Liver (tissue), 9 donors: ENCODE measurements around the gene NOL11. TPM values are rescaled to one million over a fixed set of nuclear protein-coding genes. Genes with fewer than 3 reads are reported as not detected.

Source experiments
- DNase-seq: peaks from one replicate; pipeline ENCODE4 v3.0.0-alpha.2; 2017; ENCODE audit warnings: low spot score
- H3K27ac ChIP-seq, 2 donors: one replicate each; pipeline ENCODE4 v1.7.0; 2013; ENCODE audit warnings: inconsistent platforms in 2 of 2, low read length in 2 of 2, control low read depth in 1 of 2, low read depth in 1 of 2, mild to moderate bottlenecking in 1 of 2
- H3K27me3 ChIP-seq, 4 donors: one replicate each; pipeline versions ENCODE4 v1.6.1 to v1.7.0; 2013; ENCODE audit warnings: low read length in 3 of 4, inconsistent platforms in 1 of 4, mild to moderate bottlenecking in 1 of 4, moderate library complexity in 1 of 4; ENCODE audit not compliant: control insufficient read depth in 4 of 4, insufficient read depth in 4 of 4
- H3K36me3 ChIP-seq, 4 donors: one replicate each; pipeline versions ENCODE4 v1.6.1 to v1.7.0; 2013; ENCODE audit warnings: low read length in 3 of 4, mild to moderate bottlenecking in 3 of 4, low read depth in 1 of 4, moderate library complexity in 1 of 4; ENCODE audit not compliant: control insufficient read depth in 4 of 4, insufficient read depth in 3 of 4
- H3K4me1 ChIP-seq, 4 donors: one replicate each; pipeline versions ENCODE4 v1.6.1 to v1.7.0; 2013; ENCODE audit warnings: low read length in 3 of 4, mild to moderate bottlenecking in 3 of 4, moderate library complexity in 1 of 4; ENCODE audit not compliant: control insufficient read depth in 4 of 4, insufficient read depth in 4 of 4
- H3K4me3 ChIP-seq, 3 donors: one replicate each; pipeline versions ENCODE4 v1.6.1 to v1.7.0; 2013; ENCODE audit warnings: low read length in 3 of 3, control low read depth in 1 of 3, low read depth in 1 of 3, mild to moderate bottlenecking in 1 of 3
- H3K9ac ChIP-seq, 2 donors: one replicate each; pipeline ENCODE4 v1.7.0; 2013; ENCODE audit warnings: low read length in 2 of 2, mild to moderate bottlenecking in 2 of 2, moderate library complexity in 2 of 2, control low read depth in 1 of 2, low read depth in 1 of 2
- H3K9me3 ChIP-seq, 4 donors: one replicate each; pipeline versions ENCODE4 v1.6.1 to v1.7.0; 2013; ENCODE audit warnings: low read length in 3 of 4; ENCODE audit not compliant: control insufficient read depth in 4 of 4
- ATF3 ChIP-seq: IDR thresholded peaks from 2 replicates; pipeline ENCODE4 v1.6.1; 2016; ENCODE audit warnings: antibody characterized with exemption
- CTCF ChIP-seq: fragments of 150-350 bp; IDR thresholded peaks from 2 replicates; pipeline ENCODE4 v1.5.1; 2017; ENCODE audit warnings: improper control_type of control experiment, low read depth, low read length; ENCODE audit not compliant: missing input control
- FOXA1 ChIP-seq: IDR thresholded peaks from 2 replicates; pipeline ENCODE4 v1.6.1; 2016; ENCODE audit warnings: antibody characterized with exemption
- FOXA2 ChIP-seq: IDR thresholded peaks from 2 replicates; pipeline ENCODE4 v1.6.1; 2016; ENCODE audit warnings: antibody characterized with exemption
- GABPA ChIP-seq, 2 donors: IDR thresholded peaks in 1 of 2; conservative IDR thresholded peaks in 1 of 2; 2 replicates each; pipeline ENCODE4 v1.6.1; 2016; ENCODE audit warnings: antibody characterized with exemption in 2 of 2, mild to moderate bottlenecking in 1 of 2, moderate library complexity in 1 of 2
- HNF4G ChIP-seq: IDR thresholded peaks from 2 replicates; pipeline ENCODE4 v1.6.1; 2016; ENCODE audit warnings: antibody characterized with exemption
- JUND ChIP-seq, 2 donors: IDR thresholded peaks; 2 replicates each; pipeline ENCODE4 v1.6.1; 2016; ENCODE audit warnings: antibody characterized with exemption in 2 of 2
- MAX ChIP-seq: IDR thresholded peaks from 2 replicates; pipeline ENCODE4 v1.6.1; 2016; ENCODE audit warnings: antibody characterized with exemption
- NR2F2 ChIP-seq: IDR thresholded peaks from 2 replicates; pipeline ENCODE4 v1.6.1; 2016; ENCODE audit warnings: antibody characterized with exemption
- REST ChIP-seq: IDR thresholded peaks from 2 replicates; pipeline ENCODE4 v1.6.1; 2016; ENCODE audit warnings: antibody characterized with exemption, mild to moderate bottlenecking
- SP1 ChIP-seq: IDR thresholded peaks from 2 replicates; pipeline ENCODE4 v1.6.1; 2018; ENCODE audit warnings: antibody characterized with exemption, mild to moderate bottlenecking
- TAF1 ChIP-seq: conservative IDR thresholded peaks from 2 replicates; pipeline ENCODE4 v1.6.1; 2016; ENCODE audit warnings: antibody characterized with exemption, mild to moderate bottlenecking
- YY1 ChIP-seq: IDR thresholded peaks from 2 replicates; pipeline ENCODE4 v1.6.1; 2016; ENCODE audit warnings: antibody characterized with exemption, mild to moderate bottlenecking
- ZBTB33 ChIP-seq: IDR thresholded peaks from 2 replicates; pipeline ENCODE4 v1.6.1; 2016; ENCODE audit warnings: antibody characterized with exemption
- WGBS: extraction: QIAGEN DNeasy Blood & Tissue Kit; methylation state at CpG from one replicate; pipeline ENCODE4 v1.1.7; 2013; 5-methylcytosine and 5-hydroxymethylcytosine counted together
- polyA plus RNA-seq, 2 donors: library from polyadenylated mRNA; stranded (reverse) in 1 of 2; unstranded in 1 of 2; fragments of 200-250 nt in 1 of 2; fragments of >200 nt in 1 of 2; fragmentation: Nextera tagmentation in 1 of 2; extraction: Ambion mirVana in 1 of 2; gene quantifications; one replicate each; pipeline versions ENCODE4 v1.2.1 to v1.2.3, GENCODE V29; 2013 to 2015
- total RNA-seq, 2 donors: library from RNA; depleted of rRNA; stranded (reverse); fragments of >200 nt; gene quantifications; one replicate each; pipeline ENCODE4 v1.2.3, GENCODE V29; 2014
- donor health status: healthy.
- donor health status: healthy.
- donor health status: healthy.
- donor health status: healthy.
- donor health status: healthy.

The NOL11 gene
- total and polyA plus RNA-seq, 4 donors, result 11.8 to 27.2 (median 20.7) TPM

- no peak overlapping the region for H3K27ac ChIP-seq
Observed at GRCh38 chr17:67679225-67679624, 38.5 kb upstream of the NOL11 start.

More at GRCh38 chr17:67679225-67679624, 38.5 kb upstream of the NOL11 start:
- Histone ChIP-seq H3K27me3 (no peaks in the 10 kb centered on the region), H3K4me1 (no peaks in the 10 kb centered on the region), H3K4me3 (no peak overlapping the region), H3K36me3 (peaks cover 0 to 3% (median under 1%) of the 10 kb centered on the region in 4 donors), H3K9ac (no peak overlapping the region), H3K9me3 (no peaks in the 10 kb centered on the region)
- 98% methylated on average over 2 of the region's 2 CpGs for WGBS
- TF ChIP-seq FOXA2 (no peak), NR2F2 (no peak), ATF3 (no peak), ZBTB33 (no peak), FOXA1 (no peak), HNF4G (no peak), REST (no peak), GABPA (IDR thresholded peaks at IDR 0.05 in 1 of 2, conservative IDR thresholded peaks at IDR 0.05 in 1 of 2) (no peak), SP1 (no peak), CTCF (no peak), JUND (IDR thresholded peaks at IDR 0.05) (no peak), TAF1 (no peak), MAX (no peak), YY1 (no peak)
- no peak for DNase-seq
